SU-DHL-6 (cell line): ENCODE measurements around the gene SVOPL.

ENCODE experiments used
- EZH2phosphoT487 ChIP-seq: fragments of 200-600 bp; sonication (generic), shearing (Covaris generic); conservative IDR thresholded peaks from 2 replicates; pipeline ENCODE4 v1.6.1; 2018; ENCODE audit warnings: mild to moderate bottlenecking, antibody characterized with exemption, low read length, moderate library complexity, mixed read lengths
- TF ChIP-seq, protein P1 (sequence below): fragments of 200-600 bp; sonication (generic); IDR thresholded peaks from one replicate; pipeline ENCODE4 v1.5.1; 2017; ENCODE audit warnings: antibody characterized with exemption, mild to moderate bottlenecking, low read length, moderate library complexity; ENCODE audit not compliant: insufficient read depth, poor library complexity, severe bottlenecking

- TF ChIP-seq, protein P1, sequence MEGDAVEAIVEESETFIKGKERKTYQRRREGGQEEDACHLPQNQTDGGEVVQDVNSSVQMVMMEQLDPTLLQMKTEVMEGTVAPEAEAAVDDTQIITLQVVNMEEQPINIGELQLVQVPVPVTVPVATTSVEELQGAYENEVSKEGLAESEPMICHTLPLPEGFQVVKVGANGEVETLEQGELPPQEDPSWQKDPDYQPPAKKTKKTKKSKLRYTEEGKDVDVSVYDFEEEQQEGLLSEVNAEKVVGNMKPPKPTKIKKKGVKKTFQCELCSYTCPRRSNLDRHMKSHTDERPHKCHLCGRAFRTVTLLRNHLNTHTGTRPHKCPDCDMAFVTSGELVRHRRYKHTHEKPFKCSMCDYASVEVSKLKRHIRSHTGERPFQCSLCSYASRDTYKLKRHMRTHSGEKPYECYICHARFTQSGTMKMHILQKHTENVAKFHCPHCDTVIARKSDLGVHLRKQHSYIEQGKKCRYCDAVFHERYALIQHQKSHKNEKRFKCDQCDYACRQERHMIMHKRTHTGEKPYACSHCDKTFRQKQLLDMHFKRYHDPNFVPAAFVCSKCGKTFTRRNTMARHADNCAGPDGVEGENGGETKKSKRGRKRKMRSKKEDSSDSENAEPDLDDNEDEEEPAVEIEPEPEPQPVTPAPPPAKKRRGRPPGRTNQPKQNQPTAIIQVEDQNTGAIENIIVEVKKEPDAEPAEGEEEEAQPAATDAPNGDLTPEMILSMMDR: no peak
- no peak for TF ChIP-seq EZH2phosphoT487
Observed at GRCh38 chr7:138625084-138625848, 75.9 kb downstream of the SVOPL start.
